Panc1 (cell line): Measurements from ENCODE around the gene PCNX1.

Source experiments
- CTCF ChIP-seq: fragments of 450-650 bp; IDR thresholded peaks from 2 replicates; pipeline ENCODE4 v1.5.1; 2017; ENCODE audit warnings: mild to moderate bottlenecking
- POLR2AphosphoS5 ChIP-seq: IDR thresholded peaks from 2 replicates; pipeline ENCODE4 v1.6.1; 2012; ENCODE audit warnings: mild to moderate bottlenecking, low read depth, low read length, moderate library complexity
- REST ChIP-seq, 2 experiments: IDR thresholded peaks; 2 replicates each; pipeline ENCODE4 v1.6.1; 2011 to 2012; ENCODE audit warnings: low read depth in 2 of 2, control low read depth in 1 of 2, low read length in 1 of 2, mild to moderate bottlenecking in 1 of 2, moderate library complexity in 1 of 2; ENCODE audit not compliant: insufficient read depth in 1 of 2
- SIN3A ChIP-seq: IDR thresholded peaks from 2 replicates; pipeline ENCODE4 v1.6.1; 2012; ENCODE audit warnings: low read depth, mild to moderate bottlenecking, low read length, moderate library complexity, borderline replicate concordance; ENCODE audit not compliant: insufficient read depth
- TCF7L2 ChIP-seq: IDR thresholded peaks from 2 replicates; pipeline ENCODE4 v1.6.1; 2011; ENCODE audit warnings: mild to moderate bottlenecking, low read depth, low read length, inconsistent platforms

GRCh38 chr14:71048393-71048792 lies 141.1 kb downstream of the PCNX1 start:
- TF ChIP-seq CTCF = no peak
- TF ChIP-seq SIN3A = no peak
- TF ChIP-seq TCF7L2 = no peak
- TF ChIP-seq POLR2AphosphoS5 = no peak
- TF ChIP-seq REST (IDR thresholded peaks at IDR 0.05; ENCODE audit: insufficient read depth in 1 of 2, low read depth in 2 of 2, low read length in 1 of 2) = no peak
